ENCODE results near the gene DDIAS.
"Not testable (repeated sequence)": the region's sequence is repeated elsewhere in the genome, so short reads cannot be mapped to it uniquely, and the experiment has no call there.

DDIAS gene

GRCh38 chr11:82889133-82890001 is 12.2 kb upstream of the DDIAS start:
- DNase-seq (ENCODE audit: low spot score) = no peak

- no peak for DNase-seq (ENCODE audit: low spot score)
These were observed 11.6 kb upstream of the DDIAS start for GRCh38 chr11:82890002-82890341.

GRCh38 chr11:82890936-82891335 is 10.6 kb upstream of the DDIAS start:
- no peak for DNase-seq (ENCODE audit: low spot score)

GRCh38 chr11:82892611-82893169 is 8.8 kb upstream of the DDIAS start:
- no peak for DNase-seq (ENCODE audit: low spot score)

GRCh38 chr11:82895437-82896091 is 6.0 kb upstream of the DDIAS start:
- no peak for DNase-seq (ENCODE audit: low spot score)

- DNase-seq (ENCODE audit: low spot score) = no peak
These were observed 5.4 kb upstream of the DDIAS start for GRCh38 chr11:82896183-82896582.

GRCh38 chr11:82898241-82898640 is 3.3 kb upstream of the DDIAS start:
- DNase-seq (ENCODE audit: low spot score) = no peak

- no peak for DNase-seq (ENCODE audit: low spot score)
These were observed 2.2 kb upstream of the DDIAS start for GRCh38 chr11:82899186-82899820.

GRCh38 chr11:82899957-82900276 is 1.6 kb upstream of the DDIAS start:
- DNase-seq (ENCODE audit: low spot score) = no peak

- DNase-seq (ENCODE audit: low spot score) = peak; percentile 77
These were observed 1.0 kb upstream of the DDIAS start, which contains the start of gene PRCP for GRCh38 chr11:82900277-82901164. TSS of gene PRCP (minus strand) at chr11:82900430. CDS start at chr11:82900402, 28 bp downstream.

GRCh38 chr11:82901922-82902485 is 468 bp downstream of the DDIAS start:
- DNase-seq (ENCODE audit: low spot score) = no peak

GRCh38 chr11:82902880-82903279 is 1.3 kb downstream of the DDIAS start:
- no peak for DNase-seq (ENCODE audit: low spot score)

- DNase-seq (ENCODE audit: low spot score) = no peak
These were observed 2.5 kb downstream of the DDIAS start for GRCh38 chr11:82903843-82904586.

- no peak for DNase-seq (ENCODE audit: low spot score)
These were observed 4.7 kb downstream of the DDIAS start for GRCh38 chr11:82906236-82906635.

- no peak for DNase-seq (ENCODE audit: low spot score)
These were observed 5.4 kb downstream of the DDIAS start for GRCh38 chr11:82906931-82907330.

GRCh38 chr11:82907371-82907770 is 5.8 kb downstream of the DDIAS start:
- DNase-seq (ENCODE audit: low spot score) = no peak

GRCh38 chr11:82908311-82908710 is 6.8 kb downstream of the DDIAS start:
- no peak for DNase-seq (ENCODE audit: low spot score)

- no peak for DNase-seq (ENCODE audit: low spot score)
These were observed 7.6 kb downstream of the DDIAS start for GRCh38 chr11:82909015-82909640.

GRCh38 chr11:82919786-82920185 is 18.2 kb downstream of the DDIAS start:
- DNase-seq (ENCODE audit: low spot score) = not testable (repeated sequence)

- not testable (repeated sequence) for DNase-seq (ENCODE audit: low spot score)
These were observed 18.7 kb downstream of the DDIAS start for GRCh38 chr11:82920227-82920626.
